ENCODE results near the gene AKR7A2.
"Not testable (repeated sequence)": the region's sequence is repeated elsewhere in the genome, so short reads cannot be mapped to it uniquely, and the experiment has no call there.

The AKR7A2 gene

GRCh38 chr1:19294638-19295037 is 17.3 kb downstream of the AKR7A2 start:
- DNase-seq, result no peak

- no peak for DNase-seq
Measured at GRCh38 chr1:19289244-19289643, 22.7 kb downstream of the AKR7A2 start.

- peak; percentile 56 for DNase-seq
Measured at GRCh38 chr1:19288324-19289241, 23.4 kb downstream of the AKR7A2 start, which contains the start of gene AKR7A3. Gene AKR7A3, minus strand, starts transcription at chr1:19288770. Its CDS starts 61 bp downstream, at chr1:19288709.

DNA sequence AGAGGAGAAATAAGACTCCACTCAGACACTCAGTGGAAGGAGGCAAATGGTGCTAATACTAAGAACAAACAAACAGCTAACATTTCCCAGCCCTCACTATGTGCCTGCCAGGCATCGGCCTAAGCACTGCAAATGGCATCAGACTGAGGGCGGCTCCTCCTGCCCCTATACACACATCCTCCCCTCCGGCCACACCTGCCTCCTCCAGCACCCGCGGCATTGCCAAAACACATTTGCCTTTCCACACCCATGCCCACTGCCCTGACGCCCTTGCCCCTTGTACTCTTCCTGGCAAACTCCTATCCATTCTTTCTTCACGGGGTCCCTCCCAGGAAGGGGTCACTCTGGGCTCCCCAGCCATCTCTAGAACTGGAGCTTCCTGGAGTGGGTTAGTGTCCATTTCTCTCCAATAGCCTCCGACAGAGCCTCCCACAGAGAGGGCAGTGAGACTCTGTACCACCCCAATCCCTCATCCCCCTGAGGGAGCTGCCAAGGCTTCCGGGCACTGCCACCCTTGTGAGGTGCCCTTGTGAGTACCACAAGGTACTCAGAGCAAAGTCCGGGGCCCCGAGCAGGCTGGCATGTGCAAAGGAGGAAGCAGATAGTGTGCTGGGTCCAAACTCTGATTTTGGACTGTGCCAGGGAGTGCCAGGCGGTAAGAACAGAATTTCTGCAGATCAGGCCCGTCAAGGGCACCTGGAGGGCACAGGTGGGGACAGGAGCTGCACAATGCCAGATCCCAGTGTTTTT is 24.3 kb downstream of the AKR7A2 start:
- DNase-seq, result no peak

DNA sequence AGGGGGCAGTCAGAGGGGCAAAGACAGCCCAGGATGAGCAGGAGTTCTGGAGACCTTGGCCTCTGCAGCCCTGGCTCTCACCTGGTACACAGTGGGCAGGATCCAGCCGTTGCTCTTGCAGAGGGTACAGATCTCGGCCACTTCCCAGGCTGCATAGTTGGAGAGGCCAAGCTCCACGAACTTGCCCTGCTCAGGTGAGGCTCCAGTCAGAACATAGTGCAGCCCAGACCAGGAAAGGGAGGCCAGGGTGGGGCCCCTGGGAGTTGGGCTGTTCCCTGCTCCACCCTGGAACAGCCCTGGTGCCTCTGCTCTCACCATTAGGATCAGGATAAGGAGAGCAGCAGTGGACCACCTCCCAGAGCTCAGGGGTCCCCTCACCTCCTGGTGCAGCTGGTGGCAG is 26.1 kb downstream of the AKR7A2 start:
- not testable (repeated sequence) for DNase-seq

DNA sequence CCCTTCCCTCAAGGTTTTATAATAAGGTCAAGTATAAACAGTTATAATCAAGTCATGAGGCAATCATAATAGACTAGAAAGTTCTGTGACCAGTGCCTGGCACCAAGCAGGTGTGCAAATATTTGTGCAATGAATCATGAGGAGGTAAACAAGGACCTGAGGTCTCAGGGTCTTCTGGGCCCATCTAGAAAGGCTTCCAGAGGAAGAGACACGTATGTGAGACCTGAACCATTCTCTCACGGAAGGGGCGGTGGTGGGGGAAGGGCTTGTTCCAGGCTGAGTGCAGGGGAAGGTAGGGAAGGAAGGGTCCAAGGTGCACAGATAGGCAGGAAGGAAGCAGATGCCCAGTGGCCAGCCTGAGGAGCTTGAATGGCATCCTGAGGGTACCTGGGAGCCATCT is 26.6 kb downstream of the AKR7A2 start:
- not testable (repeated sequence) for DNase-seq

DNA sequence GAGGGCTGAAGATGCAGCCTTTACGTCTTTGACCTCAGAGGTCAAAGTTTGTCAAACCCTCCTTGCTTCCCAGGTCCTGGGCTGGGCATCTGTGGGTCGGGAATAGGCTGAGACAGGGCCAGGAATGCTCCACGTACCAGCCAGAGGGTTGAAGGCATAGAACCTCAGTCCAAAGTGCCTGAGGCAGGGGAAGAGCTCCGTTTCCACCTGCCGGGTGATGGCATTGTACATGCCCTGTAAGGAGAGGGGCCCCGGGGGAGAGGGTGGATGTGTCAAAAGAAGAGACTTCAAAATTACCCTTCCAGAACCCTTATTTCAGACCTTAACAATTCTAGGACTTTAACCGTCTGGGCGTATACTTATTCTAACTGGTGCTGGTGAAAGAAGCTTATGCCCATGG is 27.1 kb downstream of the AKR7A2 start:
- DNase-seq, result no peak

- no peak for DNase-seq
Measured at GRCh38 chr1:19283891-19284290, 28.1 kb downstream of the AKR7A2 start.

- no peak for DNase-seq
Measured at GRCh38 chr1:19274636-19275035, 37.3 kb downstream of the AKR7A2 start.

DNA sequence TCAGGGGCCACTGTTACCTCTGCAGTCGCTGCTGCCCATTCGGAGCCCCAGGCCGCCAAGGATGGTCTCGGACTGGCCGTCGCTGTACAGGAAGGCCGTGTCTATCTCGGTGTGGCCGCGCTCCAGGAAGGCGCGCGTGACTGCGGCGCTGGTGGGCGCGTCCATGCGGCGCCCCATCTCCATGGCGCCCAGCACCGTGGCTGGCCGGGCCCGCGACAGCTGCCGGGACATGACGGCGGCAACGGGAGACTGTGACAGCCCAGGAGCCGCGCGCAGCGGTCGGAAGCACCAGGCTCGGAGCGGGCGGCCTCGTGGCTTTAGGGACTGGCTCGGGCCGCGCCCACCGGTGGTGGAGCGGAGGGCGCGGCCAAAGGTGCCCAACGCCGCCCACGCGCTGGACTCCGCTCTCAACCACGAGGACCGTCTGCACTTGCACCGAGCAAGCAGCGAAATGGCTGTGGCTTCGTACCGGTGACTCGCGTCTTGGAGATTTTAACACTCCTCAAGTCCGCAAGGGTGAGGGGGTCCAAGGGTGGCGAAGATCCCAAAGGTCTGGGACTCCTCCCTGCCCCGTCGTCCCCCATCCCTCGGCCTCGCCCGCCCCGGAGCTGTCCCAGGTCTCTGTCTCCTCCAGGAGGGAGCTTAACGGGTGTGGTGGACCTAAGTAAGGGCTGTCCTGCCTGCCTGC is 38.0 kb downstream of the AKR7A2 start:
- DNase-seq, result not testable (repeated sequence)

DNA sequence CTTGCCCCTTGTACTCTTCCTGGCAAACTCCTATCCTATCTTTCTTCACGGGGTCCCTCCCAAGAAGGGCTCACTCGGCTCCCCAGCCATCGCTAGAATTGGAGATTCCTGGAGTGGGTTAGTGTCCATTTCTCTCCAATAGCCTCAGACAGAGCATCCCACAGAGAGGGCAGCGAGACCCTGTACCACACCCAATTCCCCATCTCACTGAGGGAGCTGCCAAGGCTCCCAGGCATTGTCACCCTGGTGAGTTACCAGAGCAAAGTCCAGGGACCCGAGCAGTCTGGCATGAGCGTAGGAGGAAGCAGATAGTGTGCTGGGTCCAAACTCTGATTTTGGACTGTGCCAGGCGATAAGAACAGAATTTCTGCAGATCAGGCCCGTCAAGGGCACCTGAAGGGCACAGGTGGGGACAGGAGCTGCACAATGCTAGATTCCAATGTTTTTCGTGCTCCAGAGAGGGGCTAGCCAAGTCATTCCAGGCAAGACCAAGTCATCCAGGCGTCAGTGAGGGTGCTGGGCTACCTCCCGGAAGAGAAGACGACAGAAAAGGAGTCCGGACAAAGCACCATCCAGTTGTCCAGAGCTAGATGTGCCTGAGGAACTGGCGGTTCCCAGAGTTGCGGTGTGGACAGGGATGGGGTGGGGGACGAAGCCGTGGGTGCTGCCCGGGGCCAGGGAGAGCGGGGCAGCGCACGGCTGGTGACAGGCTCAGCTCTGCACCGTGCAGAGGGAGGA is 38.7 kb downstream of the AKR7A2 start:
- DNase-seq, result no peak

DNA sequence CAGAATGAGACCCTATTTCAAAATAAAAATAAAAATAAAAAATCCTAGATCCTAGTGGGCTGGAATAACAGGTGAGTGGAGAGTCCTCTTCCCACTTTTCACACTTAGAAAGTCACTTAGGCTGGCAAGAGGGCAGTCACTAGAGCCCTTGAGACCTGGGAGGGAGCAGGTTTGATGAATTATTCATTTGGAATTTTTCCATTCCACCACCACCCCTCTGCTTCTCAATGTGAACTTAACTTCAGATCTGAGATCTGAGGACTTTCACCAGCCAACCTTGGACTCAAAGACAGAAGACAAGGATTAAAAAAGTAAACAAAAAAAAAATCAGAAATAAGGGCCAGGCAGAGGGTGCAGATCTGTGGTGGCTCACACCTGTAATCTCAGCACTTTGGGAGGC is 39.9 kb downstream of the AKR7A2 start:
- no peak for DNase-seq

- not testable (repeated sequence) for DNase-seq
Measured at GRCh38 chr1:19270343-19270730, 41.6 kb downstream of the AKR7A2 start.

DNA sequence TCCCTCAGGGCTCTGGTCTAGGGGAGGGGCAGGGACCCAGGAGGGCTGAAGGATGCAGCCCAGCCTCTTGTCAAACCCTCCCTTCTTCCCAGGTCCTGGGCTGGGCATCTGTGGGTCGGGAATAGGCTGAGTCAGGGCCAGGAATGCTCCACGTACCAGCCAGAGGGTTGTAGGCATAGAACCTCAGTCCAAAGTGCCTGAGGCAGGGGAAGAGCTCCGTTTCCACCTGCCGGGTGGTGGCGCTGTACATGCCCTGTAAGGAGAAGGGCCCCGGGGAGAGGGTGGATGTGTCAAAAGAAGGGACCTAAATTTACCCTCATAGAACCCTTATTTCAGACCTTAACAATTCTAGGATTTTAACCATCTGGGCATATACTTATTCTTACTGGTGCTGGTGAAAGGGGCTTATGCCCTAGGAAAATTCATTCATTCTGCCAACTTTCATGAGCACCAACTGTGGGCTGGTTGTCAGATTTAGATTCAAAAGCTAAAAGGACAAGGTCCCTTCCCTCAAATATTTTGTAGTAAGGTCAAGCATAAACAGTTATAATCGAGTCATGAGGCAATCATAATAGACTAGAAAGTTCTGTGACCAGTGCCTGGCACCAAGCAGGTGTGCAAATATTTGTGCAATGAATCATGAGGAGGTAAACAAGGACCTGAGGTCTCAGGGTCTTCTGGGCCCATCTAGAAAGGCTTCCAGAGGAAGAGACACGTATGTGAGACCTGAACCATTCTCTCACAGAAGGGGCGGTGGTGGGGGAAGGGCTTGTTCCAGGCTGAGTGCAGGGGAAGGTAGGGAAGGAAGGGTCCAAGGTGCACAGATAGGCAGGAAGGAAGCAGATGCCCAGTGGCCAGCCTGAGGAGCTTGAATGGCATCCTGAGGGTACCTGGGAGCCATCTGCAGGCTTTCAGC is 42.3 kb downstream of the AKR7A2 start:
- not testable (repeated sequence) for DNase-seq

GRCh38 chr1:19268445-19268844 is 43.5 kb downstream of the AKR7A2 start:
- no peak for DNase-seq

GRCh38 chr1:19262744-19263143 is 49.2 kb downstream of the AKR7A2 start:
- no peak for DNase-seq

GRCh38 chr1:19262047-19262446 is 49.9 kb downstream of the AKR7A2 start:
- no peak for DNase-seq

DNA sequence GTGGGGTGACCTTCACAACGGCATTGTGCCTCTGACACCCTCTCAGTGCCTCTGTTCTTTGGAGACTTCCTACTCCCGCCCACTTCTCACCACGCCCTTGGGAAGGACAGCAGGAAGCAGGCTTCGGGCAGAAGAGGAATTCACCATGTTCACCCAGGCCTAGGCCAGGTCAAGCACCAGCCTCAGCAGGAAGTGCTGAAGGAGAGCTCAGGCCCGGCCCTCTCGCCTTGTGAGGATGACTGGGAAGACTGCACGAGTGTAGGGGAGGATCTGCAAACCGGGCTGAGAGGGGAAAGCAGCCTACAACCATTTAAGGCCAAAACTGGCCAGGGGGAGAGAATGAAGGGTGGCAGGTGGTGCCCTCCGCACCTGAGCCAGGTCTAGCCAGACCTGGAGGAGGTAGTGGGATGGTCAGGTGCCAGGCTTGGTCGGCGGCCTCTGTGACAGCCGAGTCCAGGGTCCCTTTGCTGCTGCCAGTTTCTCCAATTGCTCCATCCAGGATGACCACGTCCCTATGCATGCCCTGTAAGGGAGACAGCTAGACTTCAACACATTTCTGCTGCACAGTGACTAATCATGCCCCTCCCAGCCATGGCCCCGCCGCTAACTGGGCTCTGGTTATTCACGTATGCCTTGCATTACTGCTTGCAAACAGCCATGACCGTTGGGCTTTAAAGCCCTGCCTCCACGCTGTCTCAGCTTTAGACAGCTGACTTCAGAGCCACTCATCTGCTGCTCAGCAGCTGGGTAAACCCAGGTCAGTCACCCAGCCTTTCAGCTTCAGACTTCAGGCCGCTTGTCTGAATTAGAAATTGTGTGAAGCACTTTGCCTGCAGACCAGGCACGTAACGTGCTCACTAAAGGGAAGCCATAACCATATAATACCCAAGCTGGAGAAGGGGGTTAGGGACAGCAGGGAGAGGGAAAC is 51.5 kb downstream of the AKR7A2 start:
- no peak for DNase-seq

DNA sequence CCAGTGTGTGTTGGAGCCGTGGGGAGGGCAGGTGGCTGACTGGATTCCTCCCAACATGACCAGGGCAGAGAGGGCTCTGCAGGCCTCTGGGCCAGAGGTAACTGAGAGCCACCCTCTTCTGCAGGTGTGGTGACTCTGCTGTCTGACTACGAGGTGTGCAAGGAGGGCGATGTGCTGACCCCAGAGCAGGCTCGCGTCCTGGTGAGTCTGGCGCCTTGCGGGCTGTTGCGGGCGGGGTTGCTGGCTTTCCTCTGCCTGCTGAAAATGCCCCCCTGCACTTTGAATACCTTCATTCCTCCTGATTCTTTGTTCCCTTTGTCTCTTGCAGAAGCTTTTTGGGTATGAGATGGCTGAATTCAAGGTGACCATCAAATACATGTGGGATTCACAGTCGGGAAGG is 53.6 kb downstream of the AKR7A2 start:
- DNase-seq, result no peak

DNA sequence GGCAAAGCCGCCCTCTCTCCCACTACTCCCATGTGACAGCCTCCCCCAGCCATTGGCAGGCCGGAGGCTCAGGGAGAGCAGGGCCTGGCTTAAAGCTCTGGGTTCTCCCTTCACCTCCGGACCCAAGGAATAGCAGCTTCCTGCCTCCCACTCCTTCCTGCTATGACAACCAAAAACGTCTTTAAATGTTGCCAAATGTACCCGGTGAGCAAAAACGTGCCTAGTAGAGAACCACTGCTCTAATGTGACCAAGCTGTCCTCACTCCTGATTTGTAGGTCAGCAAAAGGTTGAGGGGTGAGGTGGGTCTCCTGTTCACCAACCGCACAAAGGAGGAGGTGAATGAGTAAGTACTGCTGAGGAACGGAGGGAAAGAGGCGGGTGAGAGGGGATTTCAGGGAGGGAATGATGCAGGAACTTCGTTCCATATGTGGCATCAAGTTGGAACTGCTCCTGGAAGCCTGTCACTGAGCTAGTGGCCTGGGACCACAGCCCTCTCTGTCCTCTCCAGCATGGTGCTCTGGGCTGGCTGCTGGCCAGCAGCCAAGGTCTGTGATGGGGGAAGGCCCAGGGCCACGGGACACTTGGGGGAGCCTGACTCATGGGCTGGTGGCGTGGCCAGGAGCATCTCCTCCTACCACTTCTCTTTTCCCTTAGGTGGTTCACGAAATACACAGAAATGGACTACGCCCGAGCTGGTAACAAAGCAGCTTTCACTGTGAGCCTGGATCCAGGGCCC is 54.6 kb downstream of the AKR7A2 start:
- peak; percentile 13 for DNase-seq

All from activated CD4-positive, alpha-beta T cell treated with anti-CD3 and anti-CD28 coated beads, Interleukin-2, amount 50 U/mL, for 16 hours (primary cell).